Occipital lobe (tissue), 3 donors: ENCODE data around the gene LCE2D. TPM values are rescaled to one million over a fixed set of nuclear protein-coding genes. Genes with fewer than 3 reads are reported as not detected.

Source experiments
- DNase-seq: peaks from one replicate; lab custom pipeline; 2025; lab: John Stamatoyannopoulos, UW
- small RNA-seq: library from RNA; depleted of rRNA; stranded (forward); fragments of <200 nt; gene quantifications from one replicate; pipeline ENCODE3, GENCODE V24; 2014
- total RNA-seq: library from RNA; depleted of rRNA; stranded (reverse); fragments of >200 nt; gene quantifications from one replicate; pipeline ENCODE4 v1.2.3, GENCODE V29; 2014

The LCE2D gene
- total RNA-seq, 1 donor from 2014 or later = not detected

GRCh38 chr1:152697701-152698600 is 34.8 kb downstream of the LCE2D start, which contains the start of gene LCE2A:
LCE2A (plus strand) TSS chr1:152698345; CDS start chr1:152698902, 557 bp downstream.
- DNase-seq = no peak

GRCh38 chr1:152699746-152700145 is 36.6 kb downstream of the LCE2D start:
- no peak for DNase-seq

GRCh38 chr1:152707860-152708259 is 44.7 kb downstream of the LCE2D start, which contains the start of gene LCE4A:
LCE4A (plus strand) TSS chr1:152708160; CDS start chr1:152709076, 916 bp downstream.
- DNase-seq = no peak

Small RNA genes lying within 50 kb of the gene (small RNA-seq; reads per million reads assigned to genes)
- gene LCE3A (not detected), gene LCE3B (not detected)

Other genes with a start within 250 kb of the LCE2D start
- gene CRNN, start 249.1 kb upstream of the LCE2D start, total RNA-seq = not detected
- not detected for gene LCE5A, start 152.6 kb upstream of the LCE2D start, total RNA-seq
- not detected for gene CRCT1, start 148.9 kb upstream of the LCE2D start, total RNA-seq
- not detected for gene LCE3E, start 96.6 kb upstream of the LCE2D start, total RNA-seq
- gene LCE3D, start 82.9 kb upstream of the LCE2D start, total RNA-seq = not detected
- not detected for gene LCE3C, start 63.1 kb upstream of the LCE2D start, total RNA-seq
- not detected for gene LCE3B, start 49.6 kb upstream of the LCE2D start, total RNA-seq
- not detected for gene LCE3A, start 40.3 kb upstream of the LCE2D start, total RNA-seq
- gene LCE2C, start 11.9 kb downstream of the LCE2D start, total RNA-seq = not detected
- not detected for gene LCE2B, start 22.7 kb downstream of the LCE2D start, total RNA-seq
- not detected for gene LCE2A, start 35.0 kb downstream of the LCE2D start, total RNA-seq
- not detected for gene LCE4A, start 44.8 kb downstream of the LCE2D start, total RNA-seq
- not detected for gene KPRP, start 94.6 kb downstream of the LCE2D start, total RNA-seq
- not detected for gene LCE1F, start 111.8 kb downstream of the LCE2D start, total RNA-seq
- gene LCE1E, start 122.9 kb downstream of the LCE2D start, total RNA-seq = not detected
- not detected for gene LCE1D, start 133.3 kb downstream of the LCE2D start, total RNA-seq
- not detected for gene LCE1C, start 143.3 kb downstream of the LCE2D start, total RNA-seq
- gene LCE1B, start 148.6 kb downstream of the LCE2D start, total RNA-seq = not detected
- not detected for gene LCE1A, start 164.1 kb downstream of the LCE2D start, total RNA-seq
- gene LCE6A, start 179.5 kb downstream of the LCE2D start, total RNA-seq = not detected
- not detected for gene LCE7A, start 196.6 kb downstream of the LCE2D start, total RNA-seq
- gene SMCP, start 214.9 kb downstream of the LCE2D start, total RNA-seq = not detected
- not detected for gene IVL, start 245.2 kb downstream of the LCE2D start, total RNA-seq